Common myeloid progenitor, CD34-positive (primary cell): Measurements from ENCODE around the gene SHISAL1.

ENCODE experiments used
- CTCF ChIA-PET: fragments of 350-600 bp; sonication (Branson Sonifier 250); formaldehyde crosslinking; loops from one replicate; lab custom pipeline; 2021; ENCODE audit warnings: antibody characterized with exemption; lab: Charles Lee
- POLR2A ChIA-PET: fragments of 350-600 bp; sonication (Branson Sonifier 250); formaldehyde crosslinking; loops from one replicate; lab custom pipeline; 2021; ENCODE audit warnings: antibody characterized with exemption; lab: Charles Lee
- DNase-seq, 3 donors: peaks; one replicate each; pipeline versions ENCODE4 v3.0.0 to v3.0.0-alpha.2; 2013
- H3K27ac ChIP-seq, 2 experiments: 1 replicate in 1 of 2; 2 replicates in 1 of 2; pipeline ENCODE4 v1.7.0; 2013; ENCODE audit warnings: inconsistent platforms in 2 of 2, low read length in 2 of 2, mild to moderate bottlenecking in 2 of 2, low read depth in 1 of 2, moderate library complexity in 1 of 2; ENCODE audit not compliant: severe bottlenecking in 2 of 2, insufficient read depth in 1 of 2, poor library complexity in 1 of 2
- H3K27me3 ChIP-seq, 5 experiments: replicated peaks in 2 of 5; 1 replicate in 3 of 5; 2 replicates in 2 of 5; pipeline versions ENCODE4 v1.6.1 to v1.7.0; 2013; ENCODE audit warnings: low read length in 4 of 5, mild to moderate bottlenecking in 2 of 5, moderate library complexity in 2 of 5, inconsistent platforms in 1 of 5; ENCODE audit not compliant: insufficient read depth in 5 of 5, control insufficient read depth in 4 of 5
- H3K36me3 ChIP-seq, 4 experiments: 1 replicate in 2 of 4; 2 replicates in 2 of 4; pipeline versions ENCODE4 v1.6.1 to v1.7.0; 2013; ENCODE audit warnings: low read length in 3 of 4, control low read depth in 1 of 4, mild to moderate bottlenecking in 1 of 4; ENCODE audit not compliant: control insufficient read depth in 4 of 4, insufficient read depth in 4 of 4
- H3K4me1 ChIP-seq, 4 experiments: 1 replicate in 3 of 4; 2 replicates in 1 of 4; pipeline versions ENCODE4 v1.6.1 to v1.7.1; 2013; ENCODE audit warnings: low read length in 3 of 4, mild to moderate bottlenecking in 3 of 4, control low read depth in 1 of 4, inconsistent platforms in 1 of 4, moderate library complexity in 1 of 4; ENCODE audit not compliant: control insufficient read depth in 4 of 4, insufficient read depth in 4 of 4; ENCODE audit errors: control extremely low read depth in 1 of 4
- H3K4me3 ChIP-seq, 7 experiments: 1 replicate in 4 of 7; 2 replicates in 3 of 7; pipeline versions ENCODE4 v1.5.1 to v1.7.0; 2013; ENCODE audit warnings: mild to moderate bottlenecking in 7 of 7, low read length in 6 of 7, moderate library complexity in 6 of 7, inconsistent platforms in 2 of 7, low read depth in 2 of 7, control low read depth in 1 of 7; ENCODE audit not compliant: insufficient read depth in 4 of 7, control insufficient read depth in 1 of 7; ENCODE audit errors: extremely low read depth in 1 of 7
- H3K9me3 ChIP-seq, 5 experiments: 1 replicate in 4 of 5; 2 replicates in 1 of 5; pipeline versions ENCODE4 v1.6.1 to v1.7.1; 2013; ENCODE audit warnings: low read length in 4 of 5, mild to moderate bottlenecking in 2 of 5, inconsistent platforms in 1 of 5, low read depth in 1 of 5, moderate library complexity in 1 of 5; ENCODE audit not compliant: control insufficient read depth in 4 of 5, insufficient read depth in 2 of 5; ENCODE audit errors: control extremely low read depth in 1 of 5
- WGBS: methylation state at CpG from one replicate; pipeline ENCODE4 v1.1.5; 2013; ENCODE audit not compliant: insufficient coverage; 5-methylcytosine and 5-hydroxymethylcytosine counted together

Gene SHISAL1

DNA sequence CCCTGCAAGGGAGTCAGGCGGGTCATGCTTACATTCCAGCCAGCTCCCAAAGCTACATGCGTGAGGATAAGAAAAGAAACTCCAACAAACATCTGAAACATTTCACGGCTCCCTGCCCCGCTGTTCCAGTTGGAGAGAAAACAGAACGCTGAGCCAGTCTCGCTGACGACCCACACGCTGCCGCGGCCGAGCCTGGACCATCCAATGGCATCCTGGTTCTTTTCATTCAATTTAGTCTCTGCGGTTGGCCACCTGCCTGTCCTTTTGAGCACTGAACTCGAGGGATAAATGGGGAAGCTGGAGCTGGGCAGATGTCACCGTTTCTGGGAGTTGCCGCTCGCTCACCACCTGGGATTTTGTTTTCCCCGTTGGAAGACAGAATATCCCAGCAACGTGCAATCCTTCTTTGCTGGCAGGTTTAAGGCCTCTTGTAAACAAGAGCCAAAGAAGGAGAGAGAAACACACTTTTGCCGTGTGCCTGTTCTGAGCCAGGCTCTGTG is 45.3 kb upstream of the SHISAL1 start:
- peaks cover 0 to 34% (median 10%) of the 10 kb centered on the region in 5 experiments for H3K27me3 ChIP-seq
- CTCF ChIA-PET, result no interaction called here
- 42% methylated on average over 18 of the region's 19 CpGs for WGBS
- H3K27ac ChIP-seq, result no peak overlapping the region
- no peaks in the 10 kb centered on the region for H3K9me3 ChIP-seq
- no peak for DNase-seq
- H3K4me3 ChIP-seq, result no peak overlapping the region
- H3K4me1 ChIP-seq, result no peaks in the 10 kb centered on the region
- POLR2A ChIA-PET, result no interaction called here
- no peaks in the 10 kb centered on the region for H3K36me3 ChIP-seq

DNA sequence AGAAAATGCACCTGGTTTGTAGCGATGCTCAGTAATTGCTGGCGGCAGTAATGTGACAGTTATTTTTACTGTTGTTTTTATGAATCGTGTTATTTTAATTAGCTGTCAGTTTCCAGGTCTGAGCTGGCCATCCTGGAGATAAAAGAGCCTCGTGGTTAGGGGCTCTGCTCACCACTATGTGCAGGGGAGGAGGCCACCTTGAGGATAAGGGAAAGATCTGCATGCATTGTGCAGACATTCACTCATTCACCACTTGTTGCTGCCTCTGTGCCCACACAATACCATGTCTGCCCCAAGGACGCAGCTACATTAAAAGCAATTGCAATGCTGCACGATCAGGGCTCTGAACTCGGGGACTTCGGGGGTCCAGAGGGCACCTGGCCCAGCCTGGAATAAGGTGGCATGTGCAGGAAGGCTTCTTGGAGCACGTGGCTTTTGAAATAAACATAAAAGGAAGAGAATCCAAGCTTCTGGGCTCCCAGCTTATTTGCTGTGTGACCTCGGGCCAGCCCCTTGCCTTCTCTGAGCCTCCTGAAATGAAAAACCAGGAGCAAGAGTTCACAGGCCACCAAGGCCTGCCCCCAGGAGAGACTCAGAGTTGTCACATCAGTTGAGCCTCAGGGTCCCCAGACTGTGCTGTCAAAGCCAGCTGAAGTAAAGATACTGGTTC is 44.7 kb upstream of the SHISAL1 start:
- Histone ChIP-seq H3K9me3 (no peaks in the 10 kb centered on the region), H3K4me3 (no peak overlapping the region), H3K4me1 (peaks cover 0 to 5% (median under 1%) of the 10 kb centered on the region in 4 experiments), H3K27me3 (peaks cover 0 to 40% (median 11%) of the 10 kb centered on the region in 5 experiments), H3K27ac (no peak overlapping the region), H3K36me3 (no peaks in the 10 kb centered on the region)
- CTCF ChIA-PET, result no interaction called here
- 83% methylated on average over 9 of the region's 10 CpGs for WGBS
- DNase-seq, result no peak
- POLR2A ChIA-PET, result no interaction called here

DNA sequence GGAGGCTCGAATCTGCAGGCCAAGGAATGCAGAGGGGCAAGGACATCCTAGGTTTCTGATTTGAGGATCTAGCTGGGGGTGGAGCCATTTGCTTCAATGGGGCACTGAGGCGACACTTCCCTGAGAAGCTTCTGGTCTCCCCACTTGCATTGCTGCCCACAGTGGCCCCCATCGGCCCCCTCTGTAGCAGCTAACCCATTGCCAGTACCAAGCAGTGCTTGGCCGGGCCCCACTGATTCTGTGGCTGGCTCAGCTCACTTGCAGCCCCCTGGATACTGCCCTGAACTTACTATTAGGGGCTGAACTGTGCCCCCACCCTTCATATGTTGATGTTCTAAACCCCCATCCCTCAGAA is 42.9 kb upstream of the SHISAL1 start:
- no peak for DNase-seq
- Histone ChIP-seq H3K27ac (no peak overlapping the region), H3K4me3 (no peak overlapping the region), H3K9me3 (no peaks in the 10 kb centered on the region), H3K27me3 (peaks cover 0 to 49% (median 14%) of the 10 kb centered on the region in 5 experiments), H3K4me1 (peaks cover 0 to 14% (median 6%) of the 10 kb centered on the region in 4 experiments), H3K36me3 (no peaks in the 10 kb centered on the region)
- WGBS, result 91% methylated on average over 3 of the region's 4 CpGs
- CTCF ChIA-PET, result no interaction called here
- POLR2A ChIA-PET, result no interaction called here

DNA sequence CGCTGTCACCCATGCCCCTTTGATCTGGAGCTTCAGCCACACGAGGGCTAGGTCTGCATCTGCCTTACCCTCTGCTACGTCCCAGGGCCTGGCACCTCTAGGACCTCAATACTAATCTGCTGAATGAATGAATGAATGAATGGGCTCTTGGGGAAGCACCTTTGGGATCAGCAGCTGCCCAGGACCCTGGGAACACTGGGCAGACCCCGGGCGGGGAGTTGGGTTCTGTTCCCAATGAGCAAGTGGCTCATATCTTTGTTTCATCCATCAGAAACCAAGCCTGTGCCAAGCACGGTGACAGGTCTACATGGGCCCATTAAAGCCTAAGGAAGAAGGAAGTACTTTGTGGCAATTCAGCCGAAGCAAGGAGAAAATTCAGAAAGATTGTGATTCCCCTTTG is 41.5 kb upstream of the SHISAL1 start:
- Histone ChIP-seq H3K27me3 (peaks cover 0 to 61% (median 14%) of the 10 kb centered on the region in 5 experiments), H3K27ac (no peak overlapping the region), H3K4me3 (no peak overlapping the region), H3K9me3 (no peaks in the 10 kb centered on the region), H3K36me3 (no peaks in the 10 kb centered on the region), H3K4me1 (peaks cover 0 to 14% (median 6%) of the 10 kb centered on the region in 4 experiments)
- 56% methylated on average over 6 of the region's 7 CpGs for WGBS
- ChIA-PET POLR2A (no interaction called here), CTCF (interaction anchor here (0.8 kb wide), 1 partner anchor 56 kb away, joined by 3 read pairs; no protein-coding TSS in a partner anchor)
- no peak for DNase-seq

DNA sequence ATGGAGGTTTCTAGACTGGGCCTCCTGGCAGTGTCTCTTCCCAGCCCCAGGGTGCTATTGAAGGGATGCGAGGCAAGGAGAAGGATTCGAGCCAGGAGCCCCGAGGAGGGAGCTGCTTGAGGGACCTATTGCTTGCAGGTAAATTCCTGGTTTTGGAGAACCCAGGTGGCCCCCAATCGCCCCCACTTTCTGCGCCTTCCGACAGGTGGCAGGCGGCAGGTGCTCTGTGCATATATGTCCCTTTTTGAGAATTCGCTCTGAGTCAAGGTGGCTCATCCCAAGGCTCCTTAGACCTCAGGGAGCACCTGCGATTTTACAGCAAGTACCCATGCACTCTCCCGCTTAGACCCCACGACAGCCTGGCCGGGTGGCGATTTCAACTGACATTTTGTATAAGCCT is 40.3 kb upstream of the SHISAL1 start:
- WGBS, result 83% methylated on average over 13 of the region's 13 CpGs
- CTCF ChIA-PET, result no interaction called here
- Histone ChIP-seq H3K4me1 (peaks cover 0 to 14% (median 6%) of the 10 kb centered on the region in 4 experiments), H3K27me3 (peaks cover 0 to 56% (median 13%) of the 10 kb centered on the region in 5 experiments), H3K4me3 (no peak overlapping the region), H3K27ac (no peak overlapping the region), H3K36me3 (no peaks in the 10 kb centered on the region), H3K9me3 (no peaks in the 10 kb centered on the region)
- DNase-seq, result no peak
- POLR2A ChIA-PET, result no interaction called here

DNA sequence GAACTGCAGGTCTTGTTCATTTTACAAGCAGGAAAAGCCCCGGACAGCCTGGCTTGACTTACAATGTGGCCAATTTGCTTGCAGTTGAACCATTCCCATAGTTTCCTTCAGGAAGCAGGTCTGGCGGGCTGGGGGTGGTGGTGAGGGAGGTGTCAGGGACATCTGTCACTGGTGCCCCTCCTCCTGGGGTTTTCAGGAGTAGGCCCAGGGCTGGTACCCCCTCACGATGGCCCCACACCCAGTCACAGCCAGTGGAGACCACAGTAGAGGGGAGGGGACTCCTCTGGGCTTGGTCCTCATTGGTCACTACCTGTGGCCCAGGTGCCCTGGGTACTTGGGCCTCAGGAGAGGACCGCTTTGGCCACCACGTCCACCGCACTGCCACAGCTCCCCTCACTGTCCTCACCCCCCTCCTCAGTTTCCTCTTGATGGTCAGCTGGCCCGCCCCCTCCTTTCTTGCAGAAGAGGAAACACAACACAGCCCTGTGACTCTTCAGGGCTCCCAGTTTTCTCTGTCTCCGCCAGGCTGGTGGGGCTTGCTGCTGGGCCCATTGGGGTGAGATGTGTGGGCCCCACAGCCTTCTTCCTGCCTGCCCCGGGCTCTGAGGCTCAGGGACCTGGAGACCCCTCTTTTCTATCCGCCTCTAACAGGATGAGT is 39.8 kb upstream of the SHISAL1 start:
- 37% methylated on average over 4 of the region's 10 CpGs for WGBS
- Histone ChIP-seq H3K27ac (no peak overlapping the region), H3K9me3 (no peaks in the 10 kb centered on the region), H3K27me3 (peaks cover 0 to 51% (median 7%) of the 10 kb centered on the region in 5 experiments), H3K4me3 (no peak overlapping the region), H3K36me3 (no peaks in the 10 kb centered on the region), H3K4me1 (peaks cover 0 to 14% (median 6%) of the 10 kb centered on the region in 4 experiments)
- ChIA-PET CTCF (no interaction called here), POLR2A (no interaction called here)
- DNase-seq, result no peak
